Islet precursor cell (in vitro differentiated cells): ENCODE measurements around the gene D2HGDH.
"Not testable (repeated sequence)": the region's sequence is repeated elsewhere in the genome, so short reads cannot be mapped to it uniquely, and the experiment has no call there.

ENCODE experiments used
- DNase-seq: peaks from one replicate; pipeline ENCODE4 v3.0.0-alpha.2; 2018

Gene D2HGDH

DNA sequence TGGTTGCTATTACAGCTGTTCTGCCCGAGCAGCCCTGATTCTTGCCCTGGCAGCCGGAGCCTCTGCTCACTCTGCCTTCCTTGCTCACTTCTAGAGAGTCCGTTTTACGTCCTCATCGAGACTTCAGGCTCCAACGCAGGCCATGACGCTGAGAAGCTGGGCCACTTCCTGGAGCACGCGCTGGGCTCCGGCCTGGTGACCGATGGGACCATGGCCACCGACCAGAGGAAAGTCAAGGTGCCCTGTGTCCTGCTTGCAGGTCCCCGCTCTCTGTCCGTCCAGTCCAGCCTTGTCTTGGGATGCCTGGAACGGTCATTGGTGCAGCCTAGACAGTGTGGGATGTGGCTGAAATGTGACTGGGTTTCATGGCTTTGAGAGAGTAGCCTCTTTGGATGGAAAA is 16.7 kb downstream of the D2HGDH start:
- DNase-seq, result no peak

DNA sequence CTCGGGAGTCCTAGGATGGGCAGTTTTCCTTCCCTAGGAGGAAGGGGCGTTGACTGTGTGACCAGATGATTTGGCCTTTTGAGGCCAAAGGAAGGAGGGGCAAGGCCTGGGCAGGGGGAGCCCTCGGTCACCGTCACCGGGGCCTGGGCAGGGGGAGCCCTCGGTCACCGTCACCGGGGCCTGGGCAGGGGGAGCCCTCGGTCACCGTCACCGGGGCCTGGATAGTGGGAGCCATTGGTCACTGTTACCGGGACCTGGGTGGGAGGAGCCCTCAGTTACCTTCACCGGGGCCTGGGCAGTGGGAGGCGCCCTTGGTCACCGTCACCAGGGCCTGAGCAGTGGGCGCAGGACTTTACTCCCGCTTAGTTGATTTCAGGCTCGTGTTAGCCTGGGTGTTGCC is 17.3 kb downstream of the D2HGDH start:
- DNase-seq, result no peak

DNA sequence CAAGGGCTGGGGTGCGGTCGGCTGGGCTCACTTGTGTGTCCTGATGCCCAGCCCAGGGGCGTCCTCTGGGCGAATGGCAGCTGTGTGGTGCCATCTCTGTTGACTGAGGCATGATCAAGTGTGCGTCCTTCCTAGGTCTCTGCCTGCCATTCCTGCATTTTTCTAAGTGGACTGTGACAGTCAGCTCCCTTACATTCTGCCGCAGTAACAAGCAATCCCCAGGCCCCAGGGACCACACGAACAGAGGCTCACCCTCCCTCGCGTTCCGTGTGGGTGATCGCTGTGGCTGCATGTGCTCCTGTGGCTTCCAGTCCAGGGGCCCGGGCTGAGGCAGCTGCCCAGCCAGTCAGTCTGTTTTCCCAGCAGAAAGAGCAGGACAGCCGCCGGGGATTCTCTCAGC is 17.8 kb downstream of the D2HGDH start:
- DNase-seq, result no peak

DNA sequence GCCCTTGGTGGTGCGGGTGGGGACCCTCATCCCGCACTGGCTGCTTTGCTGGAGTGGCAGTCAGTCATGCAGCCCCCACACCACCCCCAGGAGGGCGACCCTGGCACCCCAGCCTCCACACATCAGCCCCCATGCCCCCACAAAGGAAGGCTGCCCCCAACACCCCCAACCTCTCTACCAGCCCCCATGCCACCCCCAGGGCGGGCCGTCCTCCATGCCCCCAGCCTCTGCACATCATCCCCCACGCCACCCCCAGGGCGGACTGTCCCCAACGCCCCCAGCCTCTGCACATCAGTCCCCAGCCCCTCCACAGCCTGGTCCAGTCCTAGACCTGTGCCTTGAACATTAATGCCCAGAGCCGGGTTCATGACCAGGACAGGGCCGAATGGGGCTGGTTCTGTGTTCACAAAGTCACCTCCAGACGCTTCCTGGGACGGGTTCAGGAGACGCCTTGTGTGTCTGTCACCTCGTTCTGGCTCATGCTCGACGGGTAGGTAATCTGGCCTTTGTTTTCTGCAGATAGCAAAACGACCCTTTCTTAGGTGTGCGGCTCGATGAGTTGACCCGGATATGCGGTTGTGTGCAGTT is 18.4 kb downstream of the D2HGDH start:
- no peak for DNase-seq

DNA sequence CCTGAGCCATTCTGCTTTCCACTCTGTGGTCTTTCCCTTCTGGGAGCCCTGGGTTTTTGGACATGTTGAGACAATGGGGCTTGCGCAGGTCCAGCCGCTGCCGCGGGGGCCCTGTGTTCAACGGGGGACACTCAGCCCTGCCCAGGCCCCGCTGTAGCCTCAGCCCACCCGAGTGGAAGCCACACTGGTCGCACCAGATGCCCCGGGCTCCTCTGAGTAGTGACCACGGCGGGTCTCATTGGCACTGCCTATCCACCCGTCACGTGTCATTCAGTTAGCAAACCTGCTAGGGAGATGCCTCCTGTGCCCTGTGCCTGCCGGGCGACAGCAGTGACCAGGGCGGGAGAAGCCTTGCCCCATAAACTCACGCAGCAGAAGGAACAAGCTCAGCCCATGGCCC is 19.1 kb downstream of the D2HGDH start:
- DNase-seq, result no peak

DNA sequence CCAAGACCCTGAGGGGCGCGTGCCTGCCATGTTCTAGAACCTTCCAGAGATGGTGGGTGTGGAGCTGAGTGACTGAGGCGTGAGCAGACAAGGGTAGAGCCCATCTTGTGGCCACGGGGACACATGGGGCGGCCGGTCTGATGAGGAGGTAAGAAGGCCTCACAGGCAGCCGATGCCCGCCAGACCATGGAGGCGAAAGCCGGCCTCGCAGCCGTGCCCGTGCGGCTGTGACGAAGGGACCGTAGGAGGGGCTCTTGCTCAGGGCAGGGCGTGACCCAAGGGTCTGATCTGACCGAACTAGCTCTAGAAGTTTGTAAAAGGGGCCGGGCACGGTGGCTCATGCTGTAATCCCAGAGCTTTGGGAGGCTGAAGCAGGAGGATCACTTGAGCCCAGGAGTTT is 19.6 kb downstream of the D2HGDH start:
- no peak for DNase-seq

DNA sequence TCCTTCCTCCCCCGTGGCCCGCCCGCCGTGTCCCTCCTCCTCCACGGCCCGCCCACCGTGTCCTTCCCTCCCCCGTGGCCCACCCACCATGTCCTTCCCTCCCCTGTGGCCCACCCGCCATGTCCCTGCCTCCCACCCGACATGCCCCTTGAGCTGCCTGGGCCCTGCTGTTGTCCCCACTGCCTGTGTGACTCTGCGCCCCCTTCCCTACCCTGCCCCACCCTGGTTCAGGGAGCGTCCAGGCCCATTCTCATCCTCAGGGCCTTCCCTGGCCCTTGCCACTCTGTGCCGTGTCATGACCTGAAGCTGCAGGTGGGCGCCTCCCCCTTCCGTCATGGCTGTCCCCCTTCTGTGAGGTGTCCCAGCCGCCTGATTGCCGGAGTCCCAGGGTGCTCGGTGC is 20.7 kb downstream of the D2HGDH start:
- DNase-seq, result no peak

DNA sequence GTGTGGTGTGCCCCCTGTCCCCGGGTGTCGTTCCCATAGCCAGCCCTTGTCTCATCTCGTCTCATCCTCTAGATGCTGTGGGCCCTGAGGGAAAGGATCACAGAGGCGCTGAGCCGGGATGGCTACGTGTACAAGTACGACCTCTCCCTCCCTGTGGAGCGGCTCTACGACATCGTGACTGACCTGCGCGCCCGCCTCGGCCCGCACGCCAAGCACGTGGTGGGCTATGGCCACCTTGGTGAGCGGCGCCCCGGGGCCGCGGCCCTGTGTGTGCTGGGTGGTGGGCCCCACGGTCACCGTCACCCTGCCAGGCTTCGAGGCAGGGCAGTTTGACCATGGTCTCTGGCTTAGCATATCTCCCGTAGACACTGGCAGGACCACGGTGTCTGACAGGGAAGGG is 21.3 kb downstream of the D2HGDH start:
- no peak for DNase-seq

DNA sequence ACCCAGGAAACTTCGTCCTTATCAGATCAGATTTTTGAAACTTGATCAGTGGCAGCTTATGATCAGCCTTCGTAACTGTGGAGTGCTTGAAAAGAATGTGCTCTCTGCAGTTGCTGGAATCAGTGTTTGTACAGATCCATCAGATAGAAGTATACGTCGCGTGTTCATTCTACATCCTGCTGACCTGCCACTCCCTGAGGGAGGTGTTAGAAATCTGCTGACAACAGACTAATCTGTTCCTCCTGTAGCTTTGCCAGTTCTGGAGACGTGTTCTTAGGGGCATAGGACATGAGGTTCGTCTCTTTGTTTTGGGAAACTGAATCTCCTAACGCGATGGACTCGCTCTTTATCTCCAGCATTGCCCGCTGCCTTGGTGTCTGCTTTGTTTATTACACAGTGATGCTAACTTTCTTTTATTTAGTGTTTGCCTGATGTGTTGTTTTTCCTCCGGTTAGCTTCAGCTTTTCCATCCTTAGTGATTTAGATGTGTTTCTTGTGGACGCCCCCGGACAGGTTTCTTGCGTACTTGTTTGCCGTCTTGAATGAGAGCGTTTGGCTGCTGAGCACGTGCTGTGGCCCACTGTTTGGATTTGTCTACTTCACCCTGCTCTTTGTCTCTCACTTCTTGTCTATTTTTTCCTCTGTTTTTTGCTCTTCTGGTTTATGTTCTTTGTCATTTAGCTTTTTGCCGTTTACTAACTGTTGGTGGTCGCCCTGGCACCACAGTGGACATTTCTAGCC is 24.8 kb downstream of the D2HGDH start:
- DNase-seq, result no peak

DNA sequence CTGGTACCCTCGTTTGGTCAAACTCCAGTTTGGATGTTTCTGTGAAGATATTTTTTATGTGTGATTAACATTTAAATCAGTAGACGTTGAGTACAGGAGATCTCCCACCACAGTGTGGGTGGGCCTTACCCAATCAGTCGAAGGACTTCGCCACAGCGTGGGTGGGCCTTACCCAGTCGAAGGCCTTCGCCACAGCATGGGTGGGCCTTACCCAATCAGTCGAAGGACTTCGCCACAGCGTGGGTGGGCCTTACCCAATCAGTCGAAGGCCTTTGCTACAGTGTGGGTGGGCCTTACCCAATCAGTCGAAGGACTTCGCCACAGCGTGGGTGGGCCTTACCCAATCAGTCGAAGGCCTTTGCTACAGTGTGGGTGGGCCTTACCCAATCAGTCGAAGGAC is 25.5 kb downstream of the D2HGDH start:
- DNase-seq, result not testable (repeated sequence)

DNA sequence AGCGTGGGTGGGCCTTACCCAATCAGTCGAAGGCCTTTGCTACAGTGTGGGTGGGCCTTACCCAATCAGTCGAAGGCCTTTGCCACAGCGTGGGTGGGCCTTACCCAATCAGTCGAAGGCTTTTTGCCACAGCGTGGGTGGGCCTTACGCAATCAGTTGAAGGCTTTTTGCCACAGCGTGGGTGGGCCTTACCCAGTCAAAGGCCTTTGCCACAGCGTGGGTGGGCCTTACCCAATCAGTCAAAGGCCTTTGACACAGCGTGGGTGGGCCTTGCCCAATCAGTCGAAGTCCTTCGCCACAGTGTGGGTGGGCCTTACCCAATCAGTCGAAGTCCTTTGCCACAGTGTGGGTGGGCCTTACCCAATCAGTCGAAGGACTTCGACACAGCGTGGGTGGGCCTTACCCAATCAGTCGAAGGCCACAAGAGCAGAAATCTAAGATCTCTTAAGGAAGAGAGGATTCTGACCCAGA is 25.9 kb downstream of the D2HGDH start:
- DNase-seq, result no peak

DNA sequence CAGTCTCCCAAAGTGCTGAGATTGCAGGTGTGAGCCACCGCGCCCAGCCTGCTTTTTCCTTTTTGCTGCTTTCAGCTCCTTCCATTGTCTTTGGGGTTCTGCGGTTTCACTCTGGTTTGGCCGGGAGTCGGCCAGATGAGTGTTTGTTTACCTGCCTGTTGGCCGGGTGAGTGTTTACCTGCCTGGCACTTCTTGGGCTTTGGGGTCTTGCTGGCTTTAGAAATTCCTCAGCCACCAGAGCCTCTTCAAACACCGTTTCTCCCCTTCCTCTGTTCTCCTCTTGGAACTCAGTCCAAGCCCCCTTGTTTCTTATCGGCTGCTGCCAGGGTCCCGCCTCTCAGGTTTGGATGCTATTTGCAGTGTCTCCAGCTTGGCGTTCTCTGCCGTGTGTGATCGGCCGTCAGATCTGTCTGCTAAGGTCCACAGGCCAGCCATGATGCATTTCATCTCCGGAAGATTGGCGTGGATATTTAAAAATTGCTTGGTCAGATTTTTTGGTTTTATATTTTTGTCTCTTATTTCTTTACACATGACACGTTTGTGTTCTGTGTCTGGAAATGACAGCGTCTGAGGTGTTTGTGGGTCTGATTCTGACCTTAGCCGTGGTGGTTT is 28.0 kb downstream of the D2HGDH start:
- DNase-seq, result peak; percentile 51

DNA sequence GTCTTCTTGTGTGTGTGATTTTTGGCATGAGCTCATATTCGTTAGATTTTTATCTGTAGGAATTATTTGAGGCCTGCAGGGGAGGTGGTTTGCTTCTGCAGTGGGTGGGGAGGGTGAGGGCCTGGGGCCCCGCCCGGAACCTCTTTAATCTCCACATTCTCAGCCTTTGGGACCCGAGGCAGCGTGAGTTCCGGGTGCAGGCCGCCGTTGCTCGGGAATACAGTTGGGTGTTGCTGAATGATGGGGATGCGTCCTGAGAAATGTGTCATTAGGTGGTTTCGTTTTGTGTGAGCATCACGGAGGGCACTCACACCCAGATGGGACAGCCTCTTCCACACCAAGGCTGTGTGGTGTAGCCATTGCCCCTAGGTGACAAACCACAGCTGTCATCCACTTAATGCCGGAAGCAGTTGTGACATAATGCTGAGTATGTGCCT is 28.5 kb downstream of the D2HGDH start:
- DNase-seq, result no peak

DNA sequence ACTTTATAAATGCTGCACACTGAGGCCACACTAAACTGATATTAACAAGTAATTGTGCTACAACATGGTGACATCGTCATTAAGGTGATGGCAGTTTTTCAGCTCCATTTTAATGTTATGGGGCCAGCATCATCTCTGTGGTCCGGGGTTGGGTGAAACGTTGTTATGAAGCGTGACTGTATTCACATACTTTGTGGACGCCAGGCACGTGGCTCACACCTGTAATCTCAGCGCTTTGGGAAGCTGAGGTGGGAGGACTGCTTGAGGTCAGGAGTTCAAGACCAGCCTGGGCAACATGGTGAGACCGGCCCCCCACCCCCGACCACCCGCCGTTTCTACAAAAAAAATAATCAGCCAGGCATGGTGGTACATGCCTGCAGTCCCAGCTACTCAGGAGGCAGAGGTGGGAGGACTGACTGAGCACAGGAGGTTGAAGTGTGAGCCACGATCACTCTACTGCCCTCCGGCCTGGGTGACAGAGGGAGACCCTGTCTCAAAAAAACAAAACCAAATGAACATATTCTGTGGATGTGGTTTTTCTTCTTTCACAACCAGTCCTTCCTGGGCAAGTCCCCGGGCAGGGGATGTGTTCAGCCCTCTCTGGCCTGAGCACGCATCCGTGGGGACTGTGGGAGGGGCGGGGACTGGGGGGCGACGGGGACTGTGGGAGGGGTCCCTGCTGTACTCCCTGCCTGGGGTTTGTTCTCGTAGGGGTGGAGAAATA is 29.3 kb downstream of the D2HGDH start:
- DNase-seq, result no peak

DNA sequence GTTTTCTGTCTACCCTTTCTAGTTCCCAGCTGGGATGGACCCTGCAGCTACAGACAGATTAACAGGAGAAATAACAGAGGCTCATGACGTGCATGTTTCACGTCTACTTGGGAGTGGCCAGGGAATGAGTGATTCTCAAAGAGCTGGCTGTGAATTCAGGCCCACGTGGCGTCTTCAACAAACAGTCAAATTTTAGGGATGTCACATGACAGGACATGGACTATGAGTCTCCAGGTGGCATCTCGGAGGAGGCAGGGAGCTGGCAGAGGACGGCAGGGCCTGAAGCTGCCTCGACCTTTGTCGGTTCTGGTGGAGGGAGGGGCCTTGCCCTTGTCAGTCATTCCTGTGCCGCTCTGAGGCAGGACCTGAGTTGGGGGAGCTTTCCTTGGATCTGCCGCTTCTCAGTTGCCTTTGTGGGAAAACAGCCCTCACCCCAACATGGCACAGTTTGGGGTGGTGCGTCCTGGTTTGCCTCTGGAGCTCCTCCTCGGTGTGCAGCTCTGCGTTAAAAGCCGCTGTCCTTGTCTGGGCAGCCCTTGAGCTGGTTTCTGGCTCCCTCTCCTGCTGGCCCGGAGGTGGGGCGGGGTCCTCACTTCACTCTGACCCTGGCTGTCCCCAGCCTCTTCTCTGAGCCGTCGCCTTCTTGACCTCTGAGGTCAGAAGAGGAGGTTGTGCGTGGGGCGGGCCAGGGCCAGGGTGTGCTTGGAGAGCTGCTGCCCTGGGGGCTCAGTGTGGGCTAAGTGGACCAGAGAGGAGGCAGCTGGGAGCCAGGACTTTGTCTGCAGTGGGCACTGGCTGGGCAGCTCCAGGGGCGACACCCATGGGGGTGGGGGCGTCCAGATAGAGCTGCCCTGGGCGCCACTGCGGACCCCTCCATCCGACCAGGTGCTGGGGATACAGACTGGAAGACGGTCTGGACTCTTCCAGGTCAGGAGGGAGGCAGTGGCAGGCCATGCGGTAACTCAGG is 30.1 kb downstream of the D2HGDH start:
- peak; percentile 81 for DNase-seq

DNA sequence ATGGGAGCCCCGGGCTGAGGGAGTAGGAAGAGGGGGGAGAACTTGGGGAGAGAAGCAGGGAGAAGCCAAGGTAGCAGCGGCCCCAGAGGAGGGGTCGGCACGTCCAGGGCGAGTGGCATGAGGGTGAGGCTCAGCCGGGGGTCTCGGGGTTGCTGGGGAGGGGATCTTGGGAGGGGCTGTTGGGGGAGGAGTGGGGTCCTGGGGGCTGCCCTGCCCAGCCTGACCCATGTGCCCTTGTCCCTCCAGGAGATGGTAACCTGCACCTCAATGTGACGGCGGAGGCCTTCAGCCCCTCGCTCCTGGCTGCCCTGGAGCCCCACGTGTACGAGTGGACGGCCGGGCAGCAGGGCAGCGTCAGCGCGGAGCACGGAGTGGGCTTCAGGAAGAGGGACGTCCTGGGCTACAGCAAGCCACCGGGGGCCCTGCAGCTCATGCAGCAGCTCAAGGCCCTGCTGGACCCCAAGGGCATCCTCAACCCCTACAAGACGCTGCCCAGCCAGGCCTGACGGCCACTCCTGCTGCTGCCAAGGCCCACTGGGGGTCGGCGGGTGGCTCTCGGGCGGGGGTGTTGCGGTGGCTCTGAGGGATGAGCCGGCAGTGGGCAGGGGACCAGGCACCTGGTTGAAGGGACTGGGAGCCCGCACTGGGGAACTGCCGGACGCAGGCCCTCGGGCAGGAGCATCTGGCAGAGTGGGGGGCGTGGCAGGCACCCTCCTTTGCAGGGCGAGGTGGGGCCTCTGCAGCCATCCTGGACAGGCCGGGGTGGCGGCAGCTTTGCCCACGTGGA is 33.2 kb downstream of the D2HGDH start:
- DNase-seq, result peak; percentile 54

DNA sequence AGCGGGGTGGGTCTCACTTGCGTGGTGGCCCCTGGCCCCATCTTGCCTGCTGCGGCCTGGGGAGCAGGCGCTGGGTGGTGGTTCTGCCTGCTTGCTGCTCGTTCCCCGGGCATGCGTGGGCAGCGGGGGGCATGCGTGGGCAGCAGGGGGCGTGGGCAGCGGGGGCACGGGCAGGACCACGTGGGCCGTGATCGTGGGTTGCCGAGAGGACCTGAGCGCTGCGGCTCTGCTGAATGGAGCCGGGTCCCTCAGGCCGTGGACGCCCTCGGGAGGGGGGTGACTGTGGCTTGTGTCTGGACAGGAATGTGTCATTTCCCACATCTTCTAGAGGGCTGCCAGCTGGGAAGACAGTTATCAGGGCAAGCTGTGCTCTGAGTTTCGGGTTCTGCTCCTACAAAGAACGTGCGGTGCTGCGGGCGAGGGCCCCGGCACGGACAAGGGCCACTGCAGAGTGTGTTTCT is 33.9 kb downstream of the D2HGDH start:
- DNase-seq, result peak; percentile 51

DNA sequence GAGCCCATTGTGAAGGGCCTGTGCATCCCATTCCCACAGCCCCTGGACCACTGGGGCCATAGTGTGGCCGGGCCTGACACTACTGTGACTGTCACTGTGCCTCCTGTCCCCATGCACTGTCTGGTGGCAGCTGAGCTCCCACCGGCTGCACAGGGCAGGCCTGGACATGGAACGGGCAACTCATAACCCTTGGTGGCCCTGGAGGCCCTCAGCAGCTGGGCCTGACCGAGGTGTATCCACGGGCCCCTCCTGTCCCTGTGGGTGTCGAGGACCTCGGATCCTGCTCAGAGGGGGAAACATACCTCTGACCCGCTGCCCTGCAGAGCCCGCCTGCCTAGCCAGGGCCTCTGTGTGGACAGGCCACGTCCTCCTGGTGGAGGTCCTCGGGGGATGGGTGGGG is 34.4 kb downstream of the D2HGDH start:
- DNase-seq, result peak; percentile 46

DNA sequence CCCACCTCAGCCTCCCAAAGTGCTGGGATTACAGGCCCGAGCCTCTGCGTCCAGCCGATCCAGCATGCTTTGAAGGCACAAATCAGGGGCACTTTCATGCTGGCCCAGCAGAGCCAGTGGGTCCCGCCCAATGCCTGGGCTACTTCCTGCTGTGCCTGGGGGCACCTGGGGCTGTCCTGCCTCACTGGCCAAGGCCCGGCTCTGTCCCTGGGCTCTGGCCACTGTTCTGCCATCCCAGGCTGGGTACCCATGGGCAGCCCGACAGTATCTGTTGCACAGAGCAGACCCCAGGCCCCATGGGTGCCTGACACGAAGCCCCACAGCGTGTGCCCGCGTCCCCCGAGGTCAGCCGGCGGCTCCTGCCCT is 35.4 kb downstream of the D2HGDH start:
- DNase-seq, result peak; percentile 45

DNA sequence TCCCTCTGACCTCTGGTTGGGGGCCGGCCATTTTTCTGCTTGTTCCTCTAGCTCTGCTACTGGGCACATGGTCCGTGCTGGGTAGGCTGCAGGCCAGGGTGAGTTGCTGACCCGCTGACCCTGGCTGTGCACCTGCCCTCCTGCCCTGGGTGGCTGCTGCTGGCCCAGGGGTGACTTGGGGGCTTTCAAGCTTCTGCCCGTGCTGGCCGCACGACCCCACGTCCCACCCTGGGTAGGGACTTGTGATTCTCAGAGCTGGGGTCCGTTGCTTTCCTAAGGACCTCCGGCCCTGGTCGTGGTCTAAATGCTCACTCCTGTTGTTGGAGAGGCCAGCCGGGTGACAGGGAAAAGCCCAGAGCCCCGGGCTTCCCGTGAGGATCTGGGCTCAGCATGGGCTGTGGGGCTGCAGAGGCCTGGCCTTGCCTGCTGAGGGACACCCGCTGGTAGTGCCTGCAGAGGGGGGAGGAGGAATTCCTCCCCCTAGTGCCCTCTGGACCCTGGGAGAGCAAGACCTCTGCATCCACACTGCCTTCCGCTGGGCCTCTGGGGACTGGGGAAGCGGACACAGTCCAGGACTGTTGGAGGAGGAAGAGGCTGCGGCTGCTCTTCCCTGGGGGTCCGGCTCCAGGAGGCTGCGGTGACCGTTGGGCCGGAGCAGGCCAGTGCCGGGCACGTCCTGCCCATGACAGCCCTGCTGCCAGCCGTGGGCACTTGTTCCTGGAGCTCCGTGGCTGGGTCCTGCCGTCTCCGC is 35.9 kb downstream of the D2HGDH start:
- peak; percentile 56 for DNase-seq

DNA sequence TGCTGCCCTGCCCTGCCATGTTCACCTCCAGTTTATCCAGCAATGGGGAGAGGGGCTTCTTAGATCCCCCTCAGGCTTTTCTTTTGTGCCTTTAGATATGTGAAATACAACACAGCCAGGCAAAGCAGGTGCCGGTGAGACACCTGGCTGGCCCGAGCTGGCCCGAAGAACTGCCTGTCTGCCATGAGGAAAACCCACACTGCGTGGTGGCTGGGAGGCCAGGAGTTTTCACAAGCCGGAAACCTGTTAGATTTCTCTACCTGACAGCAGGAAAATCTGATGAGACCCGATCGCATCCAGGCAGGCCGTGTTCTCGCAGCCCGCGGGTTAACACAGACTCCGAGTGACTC is 36.5 kb downstream of the D2HGDH start:
- DNase-seq, result no peak
